ENCODE measurements around the gene HOXC11. TPM values are rescaled to one million over a fixed set of nuclear protein-coding genes. Genes with fewer than 3 reads are reported as not detected.

Gene HOXC11
- total RNA-seq, 1 donor from 2014 or later = not detected

- DNase-seq (ENCODE audit: extremely low spot score, unreplicated experiment) = no peak
- TF ChIP-seq CTCF (IDR thresholded peaks at IDR 0.05) = no peak
- Mint-ChIP-seq H3K27ac (ENCODE audit: unreplicated experiment) (no peak overlapping the region), H3K27me3 (ENCODE audit: unreplicated experiment) (peaks cover 99% of the 10 kb centered on the region), H3K9me3 (ENCODE audit: unreplicated experiment) (no peaks in the 10 kb centered on the region), H3K36me3 (ENCODE audit: unreplicated experiment) (peaks cover 2% of the 10 kb centered on the region), H3K4me3 (ENCODE audit: unreplicated experiment) (no peak overlapping the region), H3K4me1 (ENCODE audit: unreplicated experiment) (peaks cover 29% of the 10 kb centered on the region)
These were observed 20.5 kb downstream of the HOXC11 start for GRCh38 chr12:53993162-53994008.

- Mint-ChIP-seq H3K36me3 (ENCODE audit: unreplicated experiment) (peaks cover 2% of the 10 kb centered on the region), H3K27me3 (ENCODE audit: unreplicated experiment) (peaks cover 99% of the 10 kb centered on the region), H3K9me3 (ENCODE audit: unreplicated experiment) (no peaks in the 10 kb centered on the region), H3K4me3 (ENCODE audit: unreplicated experiment) (peak overlapping the region; percentile 42), H3K27ac (ENCODE audit: unreplicated experiment) (no peak overlapping the region), H3K4me1 (ENCODE audit: unreplicated experiment) (peaks cover 29% of the 10 kb centered on the region)
- no peak for DNase-seq (ENCODE audit: extremely low spot score, unreplicated experiment)
- no peak for TF ChIP-seq CTCF (IDR thresholded peaks at IDR 0.05)
These were observed 21.0 kb downstream of the HOXC11 start for GRCh38 chr12:53994009-53994263.

GRCh38 chr12:53994264-53995001 lies 21.5 kb downstream of the HOXC11 start:
- peaks cover 96% of the 10 kb centered on the region for H3K27me3 Mint-ChIP-seq (ENCODE audit: unreplicated experiment)
- H3K27ac Mint-ChIP-seq (ENCODE audit: unreplicated experiment) = no peak overlapping the region
- no peak for DNase-seq (ENCODE audit: extremely low spot score, unreplicated experiment)
- H3K4me1 Mint-ChIP-seq (ENCODE audit: unreplicated experiment) = peaks cover 25% of the 10 kb centered on the region
- H3K4me3 Mint-ChIP-seq (ENCODE audit: unreplicated experiment) = peak overlapping the region; percentile 73
- no peak for TF ChIP-seq CTCF (IDR thresholded peaks at IDR 0.05)
- H3K9me3 Mint-ChIP-seq (ENCODE audit: unreplicated experiment) = no peaks in the 10 kb centered on the region
- peaks cover 2% of the 10 kb centered on the region for H3K36me3 Mint-ChIP-seq (ENCODE audit: unreplicated experiment)

- peaks cover 28% of the 10 kb centered on the region for H3K4me1 Mint-ChIP-seq (ENCODE audit: unreplicated experiment)
- H3K36me3 Mint-ChIP-seq (ENCODE audit: unreplicated experiment) = peaks cover 2% of the 10 kb centered on the region
- no peak overlapping the region for H3K27ac Mint-ChIP-seq (ENCODE audit: unreplicated experiment)
- no peaks in the 10 kb centered on the region for H3K9me3 Mint-ChIP-seq (ENCODE audit: unreplicated experiment)
- H3K27me3 Mint-ChIP-seq (ENCODE audit: unreplicated experiment) = peaks cover 96% of the 10 kb centered on the region
- peak overlapping the region; percentile 73 for H3K4me3 Mint-ChIP-seq (ENCODE audit: unreplicated experiment)
- TF ChIP-seq CTCF (IDR thresholded peaks at IDR 0.05) = no peak
- no peak for DNase-seq (ENCODE audit: extremely low spot score, unreplicated experiment)
These were observed 22.1 kb downstream of the HOXC11 start for GRCh38 chr12:53995002-53995377.
